ENCODE data around the gene OCA2. TPM values are rescaled to one million over a fixed set of nuclear protein-coding genes. Genes with fewer than 3 reads are reported as not detected.
A peak's percentile ranks its signal among the peaks of the same experiment; 100 is the strongest.

Gene OCA2
- total RNA-seq, 3 donors from 2014 or later (not counting 1 experiment from before 2014, with no cell fraction given): 0.35 to 1.5 (median 0.56) TPM

DNA sequence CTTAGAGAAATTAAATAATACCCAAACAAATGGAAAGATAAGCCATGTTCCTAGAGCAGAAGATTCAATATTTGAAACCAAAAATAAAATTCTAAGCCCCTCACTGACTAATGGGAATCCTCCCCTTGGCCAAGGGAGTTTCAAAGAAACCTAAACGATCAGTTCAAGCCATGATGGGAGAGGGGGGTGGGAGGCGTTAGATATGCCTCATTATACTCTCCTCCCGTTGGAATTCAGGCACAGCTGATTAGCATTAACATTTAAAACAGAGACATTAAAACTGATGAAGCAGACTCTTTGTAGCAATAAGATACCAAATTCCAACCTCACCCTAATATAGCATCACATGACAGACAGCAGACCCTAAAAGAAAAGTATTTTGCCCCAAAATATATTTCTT is 32.9 kb downstream of the OCA2 start:
- WGBS (ENCODE audit: insufficient coverage): 80% methylated on average over 1 of the region's 3 CpGs
- Mint-ChIP-seq H3K4me1 (no peaks in the 10 kb centered on the region), H3K36me3 (peaks cover 18% of the 10 kb centered on the region), H3K27ac (no peak overlapping the region), H3K9me3 (peaks cover 2 to 9% of the 10 kb centered on the region in 2 donors), H3K4me3 (no peak overlapping the region), H3K27me3 (ENCODE audit: low read depth in 2 of 2) (peaks cover 12 to 41% of the 10 kb centered on the region in 2 donors)
- Histone ChIP-seq H3K4me3 (ENCODE audit: low read length) (no peak overlapping the region), H3K9me3 (ENCODE audit: control insufficient read depth, insufficient read depth, low read length) (no peaks in the 10 kb centered on the region), H3K27me3 (ENCODE audit: control insufficient read depth, insufficient read depth, low read length) (no peaks in the 10 kb centered on the region), H3K4me1 (ENCODE audit: control insufficient read depth, insufficient read depth, low read length) (no peaks in the 10 kb centered on the region), H3K36me3 (ENCODE audit: control insufficient read depth, insufficient read depth, low read length) (no peaks in the 10 kb centered on the region), H3K27ac (ENCODE audit: low read length) (no peak overlapping the region)
- TF ChIP-seq, protein P1, sequence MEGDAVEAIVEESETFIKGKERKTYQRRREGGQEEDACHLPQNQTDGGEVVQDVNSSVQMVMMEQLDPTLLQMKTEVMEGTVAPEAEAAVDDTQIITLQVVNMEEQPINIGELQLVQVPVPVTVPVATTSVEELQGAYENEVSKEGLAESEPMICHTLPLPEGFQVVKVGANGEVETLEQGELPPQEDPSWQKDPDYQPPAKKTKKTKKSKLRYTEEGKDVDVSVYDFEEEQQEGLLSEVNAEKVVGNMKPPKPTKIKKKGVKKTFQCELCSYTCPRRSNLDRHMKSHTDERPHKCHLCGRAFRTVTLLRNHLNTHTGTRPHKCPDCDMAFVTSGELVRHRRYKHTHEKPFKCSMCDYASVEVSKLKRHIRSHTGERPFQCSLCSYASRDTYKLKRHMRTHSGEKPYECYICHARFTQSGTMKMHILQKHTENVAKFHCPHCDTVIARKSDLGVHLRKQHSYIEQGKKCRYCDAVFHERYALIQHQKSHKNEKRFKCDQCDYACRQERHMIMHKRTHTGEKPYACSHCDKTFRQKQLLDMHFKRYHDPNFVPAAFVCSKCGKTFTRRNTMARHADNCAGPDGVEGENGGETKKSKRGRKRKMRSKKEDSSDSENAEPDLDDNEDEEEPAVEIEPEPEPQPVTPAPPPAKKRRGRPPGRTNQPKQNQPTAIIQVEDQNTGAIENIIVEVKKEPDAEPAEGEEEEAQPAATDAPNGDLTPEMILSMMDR (IDR thresholded peaks at IDR 0.05): no peak
- ATAC-seq: no peak
- intact Hi-C loops (cut with micrococcal nuclease): no loop called here
- DNase-seq: no peak

DNA sequence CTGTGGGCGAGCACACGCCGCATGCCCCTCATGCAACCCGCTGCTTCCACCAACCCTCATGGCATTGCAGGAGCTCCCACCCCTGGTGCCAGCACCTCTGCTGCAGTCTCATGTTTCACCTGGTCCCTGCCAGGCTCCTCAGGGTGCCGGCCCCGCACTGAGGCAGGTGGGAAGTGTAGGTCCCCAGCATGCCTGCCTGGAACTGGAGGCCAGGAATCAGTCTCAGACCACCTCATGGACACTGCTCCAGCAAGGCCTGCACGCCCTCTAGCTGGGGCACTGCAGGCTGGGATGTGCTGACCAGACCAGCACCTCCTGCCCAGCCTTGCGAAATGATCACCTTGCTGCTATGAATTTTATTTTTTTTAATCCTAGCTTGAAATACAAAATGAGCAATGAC is 39.1 kb downstream of the OCA2 start:
- no peak overlapping the region for H3K4me3 ChIP-seq (ENCODE audit: low read length)
- Mint-ChIP-seq H3K4me1 (no peaks in the 10 kb centered on the region), H3K9me3 (peaks cover 2 to 9% of the 10 kb centered on the region in 2 donors), H3K4me3 (no peak overlapping the region), H3K36me3 (peaks cover 16% of the 10 kb centered on the region), H3K27me3 (ENCODE audit: low read depth in 2 of 2) (peaks cover 6 to 9% of the 10 kb centered on the region in 2 donors), H3K27ac (no peak overlapping the region)
- no peak overlapping the region for H3K27ac ChIP-seq (ENCODE audit: low read length)
- no peaks in the 10 kb centered on the region for H3K36me3 ChIP-seq (ENCODE audit: control insufficient read depth, insufficient read depth, low read length)
- H3K27me3 ChIP-seq (ENCODE audit: control insufficient read depth, insufficient read depth, low read length): no peaks in the 10 kb centered on the region
- no peaks in the 10 kb centered on the region for H3K4me1 ChIP-seq (ENCODE audit: control insufficient read depth, insufficient read depth, low read length)
- DNase-seq: no peak
- WGBS (ENCODE audit: insufficient coverage): 91% methylated on average over 8 of the region's 8 CpGs
- intact Hi-C loops (cut with micrococcal nuclease): no loop called here
- TF ChIP-seq, protein P1 (IDR thresholded peaks at IDR 0.05): no peak
- H3K9me3 ChIP-seq (ENCODE audit: control insufficient read depth, insufficient read depth, low read length): peaks cover 3% of the 10 kb centered on the region
- ATAC-seq: peak in 1 of 3 donors; percentile 6

DNA sequence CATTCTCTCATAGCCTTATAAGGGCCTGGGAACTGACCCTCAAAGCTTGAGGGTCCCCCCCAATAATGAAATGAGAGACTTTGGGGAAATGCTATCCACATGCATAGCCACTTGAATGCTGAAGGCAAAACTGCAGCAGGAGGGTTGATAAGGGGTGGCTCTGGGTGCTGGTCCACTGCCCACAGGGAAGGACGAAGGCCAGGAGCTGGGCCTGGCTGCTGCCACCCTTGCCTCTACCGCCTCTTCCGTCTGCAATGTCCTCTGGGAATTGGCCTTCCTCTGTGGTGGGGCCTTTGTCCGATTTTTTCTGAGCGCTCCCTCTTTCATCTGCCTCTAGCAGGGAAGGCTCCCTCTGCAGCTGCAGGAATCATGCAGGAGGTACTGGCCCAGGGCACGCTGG is 41.0 kb downstream of the OCA2 start:
- H3K4me1 Mint-ChIP-seq: no peaks in the 10 kb centered on the region
- H3K36me3 ChIP-seq (ENCODE audit: control insufficient read depth, insufficient read depth, low read length): no peaks in the 10 kb centered on the region
- no peak overlapping the region for H3K4me3 ChIP-seq (ENCODE audit: low read length)
- intact Hi-C loops (cut with micrococcal nuclease): no loop called here
- WGBS (ENCODE audit: insufficient coverage): 87% methylated on average over 6 of the region's 6 CpGs
- H3K9me3 Mint-ChIP-seq: no peaks in the 10 kb centered on the region
- H3K4me1 ChIP-seq (ENCODE audit: control insufficient read depth, insufficient read depth, low read length): no peaks in the 10 kb centered on the region
- TF ChIP-seq, protein P1 (IDR thresholded peaks at IDR 0.05): no peak
- peaks cover 0 to under 1% of the 10 kb centered on the region in 2 donors for H3K27me3 Mint-ChIP-seq (ENCODE audit: low read depth in 2 of 2)
- ATAC-seq: no peak
- no peak for DNase-seq
- no peak overlapping the region for H3K4me3 Mint-ChIP-seq
- no peaks in the 10 kb centered on the region for H3K27me3 ChIP-seq (ENCODE audit: control insufficient read depth, insufficient read depth, low read length)
- H3K27ac Mint-ChIP-seq: no peak overlapping the region
- H3K36me3 Mint-ChIP-seq: no peaks in the 10 kb centered on the region
- H3K27ac ChIP-seq (ENCODE audit: low read length): no peak overlapping the region
- peaks cover 3% of the 10 kb centered on the region for H3K9me3 ChIP-seq (ENCODE audit: control insufficient read depth, insufficient read depth, low read length)

DNA sequence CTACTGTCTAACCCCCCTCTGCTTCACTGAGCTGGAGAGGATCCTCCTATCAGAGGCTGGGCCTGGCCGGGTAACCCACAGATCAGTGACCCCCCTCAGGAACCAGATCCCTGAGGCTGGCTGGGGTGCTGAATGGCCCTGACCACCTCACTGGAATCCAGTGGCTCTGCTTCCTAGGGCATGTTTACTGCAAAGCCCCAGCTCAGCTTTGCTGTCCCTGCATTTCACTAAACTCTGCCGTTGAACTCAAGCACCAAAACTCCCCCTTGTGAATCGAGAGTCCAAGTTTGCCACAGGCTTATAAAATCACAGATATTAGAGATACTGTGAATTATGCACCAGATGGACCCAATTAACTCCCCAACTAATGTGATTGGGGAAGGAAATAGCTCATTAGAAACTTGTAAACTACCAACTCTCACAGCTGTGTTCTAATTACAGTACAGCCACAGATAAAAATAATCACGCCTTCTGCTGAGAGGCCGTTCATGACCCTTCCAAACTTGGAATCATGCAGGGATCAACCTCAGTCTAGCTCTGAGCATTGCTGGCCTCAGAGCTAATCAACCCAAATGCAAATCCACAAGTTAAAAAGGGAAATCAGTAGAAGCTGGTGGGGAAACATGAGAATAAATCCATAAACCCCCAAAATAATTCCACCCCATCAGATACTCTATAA is 47.0 kb downstream of the OCA2 start:
- WGBS (ENCODE audit: insufficient coverage): 69% methylated on average over 5 of the region's 5 CpGs
- DNase-seq (no peak), ATAC-seq (no peak)
- no peaks in the 10 kb centered on the region for H3K36me3 ChIP-seq (ENCODE audit: control insufficient read depth, insufficient read depth, low read length)
- no peak overlapping the region for H3K4me3 Mint-ChIP-seq
- no peaks in the 10 kb centered on the region for H3K36me3 Mint-ChIP-seq
- TF ChIP-seq, protein P1 (IDR thresholded peaks at IDR 0.05): no peak
- no peaks in the 10 kb centered on the region for H3K4me1 ChIP-seq (ENCODE audit: control insufficient read depth, insufficient read depth, low read length)
- no peaks in the 10 kb centered on the region for H3K9me3 Mint-ChIP-seq
- H3K4me3 ChIP-seq (ENCODE audit: low read length): no peak overlapping the region
- H3K27me3 Mint-ChIP-seq (ENCODE audit: low read depth in 2 of 2): peaks cover under 1 to 20% of the 10 kb centered on the region in 2 donors
- no peaks in the 10 kb centered on the region for H3K4me1 Mint-ChIP-seq
- no peaks in the 10 kb centered on the region for H3K27me3 ChIP-seq (ENCODE audit: control insufficient read depth, insufficient read depth, low read length)
- intact Hi-C loops (cut with micrococcal nuclease): no loop called here
- H3K27ac ChIP-seq (ENCODE audit: low read length): no peak overlapping the region
- no peak overlapping the region for H3K27ac Mint-ChIP-seq
- no peaks in the 10 kb centered on the region for H3K9me3 ChIP-seq (ENCODE audit: control insufficient read depth, insufficient read depth, low read length)
